GM12878 (cell line): ENCODE measurements around the gene ITGA1. TPM values are rescaled to one million over a fixed set of nuclear protein-coding genes. Genes with fewer than 3 reads are reported as not detected.

Experiments used
- ATAC-seq: fragments of 200-7000 bp; cut with Tn5 transposase; 3 replicates; pipeline ENCODE4 v1.9.1; 2020; ENCODE audit warnings: mild to moderate bottlenecking, moderate library complexity
- BruUV-seq: library from RNA; stranded (reverse); fragments of 400-500 nt; replicated peaks from 2 replicates; lab custom pipeline; 2021; lab: Mats Ljungman, UMichigan
- CTCF ChIA-PET: fragments of 300-600 bp; sonication (Branson Sonifier 250); formaldehyde crosslinking; extraction: SDS; loops from one replicate; lab custom pipeline; 2021; ENCODE audit warnings: inconsistent platforms; lab: Yijun Ruan, JAX
- POLR2A ChIA-PET: fragments of 350-600 bp; formaldehyde crosslinking; extraction: SDS; loops from one replicate; lab custom pipeline; 2021; ENCODE audit warnings: inconsistent platforms; lab: Charles Lee
- RAD21 ChIA-PET: fragments of 300-600 bp; sonication (Branson Sonifier 250); formaldehyde crosslinking; loops from one replicate; lab custom pipeline; 2023; ENCODE audit warnings: antibody characterized with exemption; ENCODE audit not compliant: unreplicated experiment; lab: Charles Lee
- SMC1A ChIA-PET: fragments of 300-600 bp; sonication (Branson Sonifier 250); formaldehyde crosslinking; loops from one replicate; lab custom pipeline; 2023; ENCODE audit not compliant: unreplicated experiment, uncharacterized antibody; lab: Charles Lee
- DNase-seq: peaks from one replicate; pipeline ENCODE4 v3.0.0-alpha.2; 2011; ENCODE audit warnings: low read depth, low spot score
- FAIRE-seq: peaks from 3 replicates; lab custom pipeline; 2011; peaks lifted over from hg19 to GRCh38; lab: Jason Lieb, UNC
- H2AFZ ChIP-seq: 2 replicates; pipeline ENCODE4 v1.6.0; 2011; ENCODE audit warnings: low read depth, low read length, control low read depth; ENCODE audit not compliant: control insufficient read depth
- H3K27ac ChIP-seq: 2 replicates; pipeline ENCODE4 v1.5.1; 2011; ENCODE audit warnings: control low read depth; ENCODE audit not compliant: control insufficient read depth, insufficient read depth
- H3K27me3 ChIP-seq, 2 experiments: replicated peaks in 1 of 2; 2 replicates each; pipeline versions ENCODE4 v1.6.0 to v1.6.1; 2011; ENCODE audit warnings: low read length in 1 of 2; ENCODE audit not compliant: control insufficient read depth in 2 of 2, insufficient read depth in 2 of 2
- H3K36me3 ChIP-seq, 2 experiments: 2 replicates each; pipeline ENCODE4 v1.5.1; 2011; ENCODE audit warnings: low read length in 1 of 2; ENCODE audit not compliant: control insufficient read depth in 2 of 2, insufficient read depth in 2 of 2
- H3K4me1 ChIP-seq: 2 replicates; pipeline ENCODE4 v1.6.1; 2011; ENCODE audit warnings: mild to moderate bottlenecking, low read length, moderate library complexity, mixed read lengths; ENCODE audit not compliant: control insufficient read depth, insufficient read depth
- H3K4me2 ChIP-seq: 2 replicates; pipeline ENCODE4 v1.6.0; 2011; ENCODE audit warnings: control low read depth; ENCODE audit not compliant: control insufficient read depth, insufficient read depth
- H3K4me3 ChIP-seq: fragments of 200-600 bp; sonication (generic); 2 replicates; pipeline ENCODE4 v1.5.1; 2016
- H3K79me2 ChIP-seq: 2 replicates; pipeline ENCODE4 v1.6.0; 2011; ENCODE audit warnings: low read length; ENCODE audit not compliant: control insufficient read depth, insufficient read depth
- H3K9ac ChIP-seq: 2 replicates; pipeline ENCODE4 v1.8.0; 2011; ENCODE audit warnings: low read length, control low read depth, mixed read lengths; ENCODE audit not compliant: control insufficient read depth, insufficient read depth
- H3K9me3 ChIP-seq: replicated peaks from 3 replicates; pipeline ENCODE4 v1.5.1; 2011; ENCODE audit warnings: mild to moderate bottlenecking, low read length; ENCODE audit not compliant: control insufficient read depth, insufficient read depth
- H4K20me1 ChIP-seq: 2 replicates; pipeline ENCODE4 v1.6.0; 2011; ENCODE audit not compliant: control insufficient read depth, insufficient read depth
- CHD4 ChIP-seq: fragments of 200-600 bp; sonication (generic); IDR thresholded peaks from 2 replicates; pipeline ENCODE4 v1.6.1; 2016; ENCODE audit warnings: mild to moderate bottlenecking
- CREB1 ChIP-seq: IDR thresholded peaks from 2 replicates; pipeline ENCODE4 v1.6.1; 2012; ENCODE audit warnings: low read depth, mild to moderate bottlenecking, inconsistent platforms
- E2F8 ChIP-seq: fragments of 450-650 bp; IDR thresholded peaks from 2 replicates; pipeline ENCODE4 v1.6.1; 2018; ENCODE audit warnings: mild to moderate bottlenecking, low read depth, moderate library complexity; ENCODE audit not compliant: partially characterized antibody
- EZH2 ChIP-seq: IDR thresholded peaks from 2 replicates; pipeline ENCODE4 v1.6.1; 2012; ENCODE audit warnings: low read depth, mild to moderate bottlenecking, control low read depth, inconsistent platforms, low read length, borderline replicate concordance; ENCODE audit not compliant: control insufficient read depth
- HCFC1 ChIP-seq: fragments of 150-350 bp; IDR thresholded peaks from 2 replicates; pipeline ENCODE4 v1.6.1; 2014; ENCODE audit warnings: low read length
- IKZF2 ChIP-seq, 2 experiments: fragments of 450-650 bp; IDR thresholded peaks; 2 replicates each; pipeline ENCODE4 v1.6.1; 2017; ENCODE audit warnings: mild to moderate bottlenecking in 2 of 2, moderate library complexity in 2 of 2
- PKNOX1 ChIP-seq: fragments of 450-650 bp; IDR thresholded peaks from 2 replicates; pipeline ENCODE4 v1.6.1; 2016; ENCODE audit warnings: mild to moderate bottlenecking
- PML ChIP-seq: IDR thresholded peaks from 2 replicates; pipeline ENCODE4 v1.6.1; 2012; ENCODE audit warnings: low read length, inconsistent platforms
- RAD21 ChIP-seq: IDR thresholded peaks from 2 replicates; pipeline ENCODE4 v1.6.1; 2011; ENCODE audit warnings: mild to moderate bottlenecking, low read depth, low read length, moderate library complexity; ENCODE audit not compliant: insufficient read depth
- SUPT20H ChIP-seq: IDR thresholded peaks from 2 replicates; pipeline ENCODE4 v1.6.1; 2011; ENCODE audit warnings: low read depth, mild to moderate bottlenecking, low read length, moderate library complexity, borderline replicate concordance; ENCODE audit not compliant: control insufficient read depth
- TCF12 ChIP-seq: IDR thresholded peaks from 2 replicates; pipeline ENCODE4 v1.6.1; 2011; ENCODE audit warnings: low read depth, mild to moderate bottlenecking, low read length
- USF2 ChIP-seq: IDR thresholded peaks from 2 replicates; pipeline ENCODE4 v1.6.1; 2011; ENCODE audit warnings: low read depth, low read length, improper control_type of control experiment, borderline replicate concordance
- ZBED1 ChIP-seq: IDR thresholded peaks from 2 replicates; pipeline ENCODE4 v1.6.1; 2016; ENCODE audit warnings: borderline replicate concordance
- WGBS: methylation state at CpG from one replicate; pipeline ENCODE4 v1.1.6; 2016; ENCODE audit warnings: low lambda C conversion rate; ENCODE audit not compliant: insufficient replicate concordance, insufficient coverage; ENCODE audit errors: missing lambda C conversion rate; 5-methylcytosine and 5-hydroxymethylcytosine counted together
- in situ Hi-C: fragments of 300-500 bp; cut with MboI; formaldehyde crosslinking; loops from 9 replicates; pipeline ENCODE4 v1.14.3; 2018; ENCODE audit warnings: mixed read lengths
- intact Hi-C: fragments of 100-400 bp; cut with micrococcal nuclease; formaldehyde crosslinking; loops from one replicate; pipeline ENCODE4 v1.14.2; 2022; ENCODE audit not compliant: unreplicated experiment
- polyA plus RNA-seq, 11 experiments: library from polyadenylated mRNA; depleted of rRNA in 4 of 11; unstranded in 6 of 11; stranded (reverse) in 5 of 11; fragments of >200 nt; fragmentation: Nextera tagmentation in 4 of 11; fragmentation: Illumina TruSeq in 1 of 11; extraction: Ambion mirVana in 4 of 11; extraction: Trizol in 1 of 11; gene quantifications; 1 replicate in 1 of 11; 2 replicates in 10 of 11; pipeline versions ENCODE4 v1.2.1 to v1.2.3, GENCODE V29; 2011 to 2016; ENCODE audit warnings: inconsistent platforms in 2 of 11, missing spikeins in 2 of 11, low read depth in 1 of 11
- total RNA-seq, 4 experiments: library from RNA; depleted of rRNA in 3 of 4; stranded (reverse); fragments of >200 nt in 3 of 4; fragmentation: Illumina TruSeq in 1 of 4; extraction: Trizol in 1 of 4; gene quantifications; 2 replicates each; pipeline versions ENCODE4 v1.2.1 to v1.2.3, GENCODE V29; 2013 to 2021

The ITGA1 gene
- total and polyA plus RNA-seq, 10 of the 15 experiments (the other 5 are each of a cell fraction or from before 2014, with no cell fraction given), result 0.02 to 0.56 (median 0.19) TPM

GRCh38 chr5:52961274-52961681 lies 173.6 kb downstream of the ITGA1 start:
- Histone ChIP-seq H3K4me2 (no peak overlapping the region), H3K9ac (no peak overlapping the region), H3K36me3 (no peaks in the 10 kb centered on the region), H3K9me3 (no peaks in the 10 kb centered on the region), H2AFZ (no peak overlapping the region), H4K20me1 (no peaks in the 10 kb centered on the region), H3K27me3 (no peaks in the 10 kb centered on the region), H3K27ac (no peak overlapping the region), H3K79me2 (no peaks in the 10 kb centered on the region), H3K4me3 (no peak overlapping the region), H3K4me1 (no peaks in the 10 kb centered on the region)
- 0% methylated on average over 2 of the region's 2 CpGs for WGBS
- intact Hi-C loops, result no loop called here
- POLR2A ChIA-PET, result no interaction called here
- FAIRE-seq, result no peak
- SMC1A ChIA-PET, result no interaction called here
- in situ Hi-C loops, result no loop called here
- RAD21 ChIA-PET, result interaction anchor here (1.1 kb wide), 1 partner anchor 13 kb away, joined by 3 read pairs; no protein-coding TSS in a partner anchor
- ATAC-seq, result no peak
- no TSS peak for BruUV-seq
- TF ChIP-seq TCF12, result no peak
- TF ChIP-seq EZH2, result no peak
- no peak for TF ChIP-seq CHD4
- no peak for TF ChIP-seq PKNOX1
- TF ChIP-seq E2F8, result no peak
- no peak for TF ChIP-seq SUPT20H
- no peak for TF ChIP-seq PML
- TF ChIP-seq RAD21, result no peak
- no peak for TF ChIP-seq HCFC1
- TF ChIP-seq ZBED1, result no peak
- TF ChIP-seq USF2, result no peak
- no peak for TF ChIP-seq IKZF2 (IDR thresholded peaks at IDR 0.05)
- no peak for TF ChIP-seq CREB1
- CTCF ChIA-PET, result interaction anchor here (1.3 kb wide), 1 partner anchor 29 kb away, joined by 3 read pairs; no protein-coding TSS in a partner anchor
- no peak for DNase-seq
